SK-N-SH treated with all-trans-retinoic acid at 6 μM for 48 hours (cell line): ENCODE measurements around the gene SYT7.

ENCODE experiments used
- ATAC-seq: fragments of 200-7000 bp; cut with Tn5 transposase; 3 replicates; pipeline ENCODE4 v1.9.1; 2020; ENCODE audit warnings: mild to moderate bottlenecking, moderate library complexity
- CSDC2 ChIP-seq: fragments of 250-450 bp; sonication (Bioruptor Pico); IDR thresholded peaks from 2 replicates; pipeline ENCODE4 v1.5.0; 2020; ENCODE audit warnings: mild to moderate bottlenecking, moderate library complexity
- ESRRG ChIP-seq: fragments of 250-450 bp; sonication (Bioruptor Pico); IDR thresholded peaks from 2 replicates; pipeline ENCODE4 v1.6.1; 2021; ENCODE audit warnings: mild to moderate bottlenecking
- ISL1 ChIP-seq: fragments of 250-450 bp; sonication (Bioruptor Pico); IDR thresholded peaks from 2 replicates; pipeline ENCODE4 v2.1.2; 2022; ENCODE audit warnings: mild to moderate bottlenecking, moderate library complexity
- PATZ1 ChIP-seq: fragments of 250-450 bp; sonication (Bioruptor Pico); IDR thresholded peaks from 2 replicates; pipeline ENCODE4 v1.8.0; 2020; ENCODE audit warnings: mild to moderate bottlenecking, moderate library complexity, borderline replicate concordance
- SNAI2 ChIP-seq: fragments of 250-450 bp; sonication (Bioruptor Pico); IDR thresholded peaks from 2 replicates; pipeline ENCODE4 v1.5.0; 2020; ENCODE audit warnings: mild to moderate bottlenecking, moderate library complexity
- TCF4 ChIP-seq: fragments of 250-450 bp; sonication (Bioruptor Pico); IDR thresholded peaks from 2 replicates; pipeline ENCODE4 v1.8.0; 2021; ENCODE audit warnings: mild to moderate bottlenecking, moderate library complexity, borderline replicate concordance
- TOX ChIP-seq: fragments of 250-450 bp; sonication (Bioruptor Pico); IDR thresholded peaks from 2 replicates; pipeline ENCODE4 v1.8.0; 2021; ENCODE audit warnings: mild to moderate bottlenecking, moderate library complexity, borderline replicate concordance
- ZC3H10 ChIP-seq: fragments of 250-450 bp; sonication (Bioruptor Pico); IDR thresholded peaks from 2 replicates; pipeline ENCODE4 v1.5.1; 2021; ENCODE audit warnings: mild to moderate bottlenecking, moderate library complexity
- ZFP3 ChIP-seq: fragments of 250-450 bp; sonication (Bioruptor Pico); IDR thresholded peaks from 2 replicates; pipeline ENCODE4 v1.5.0; 2020; ENCODE audit warnings: mild to moderate bottlenecking, moderate library complexity
- ZFP30 ChIP-seq: fragments of 450-650 bp; formaldehyde crosslinking; IDR thresholded peaks from 2 replicates; pipeline ENCODE4 v1.5.0; 2022; ENCODE audit warnings: mild to moderate bottlenecking, moderate library complexity
- ZNF70 ChIP-seq: fragments of 450-650 bp; formaldehyde crosslinking; IDR thresholded peaks from 2 replicates; pipeline ENCODE4 v1.5.0; 2020; ENCODE audit warnings: mild to moderate bottlenecking, moderate library complexity
- ZNF8 ChIP-seq: fragments of 450-650 bp; formaldehyde crosslinking; IDR thresholded peaks from 2 replicates; pipeline ENCODE4 v1.5.0; 2020; ENCODE audit warnings: mild to moderate bottlenecking, moderate library complexity
- TF ChIP-seq, protein P1 (sequence below): fragments of 250-450 bp; sonication (Bioruptor Pico); IDR thresholded peaks from 2 replicates; pipeline ENCODE4 v1.5.0; 2020; ENCODE audit warnings: mild to moderate bottlenecking, moderate library complexity
- TF ChIP-seq, protein P2 (sequence below): fragments of 250-450 bp; sonication (Bioruptor Pico); IDR thresholded peaks from 2 replicates; pipeline ENCODE4 v1.8.0; 2021; ENCODE audit warnings: low read depth, mild to moderate bottlenecking, moderate library complexity, borderline replicate concordance
- TF ChIP-seq, protein P3 (sequence below): fragments of 250-450 bp; sonication (Bioruptor Pico); IDR thresholded peaks from 2 replicates; pipeline ENCODE4 v1.5.1; 2021; ENCODE audit warnings: mild to moderate bottlenecking, moderate library complexity

The SYT7 gene

GRCh38 chr11:61533039-61533375, 47.9 kb downstream of the SYT7 start:
- TF ChIP-seq, protein P1, sequence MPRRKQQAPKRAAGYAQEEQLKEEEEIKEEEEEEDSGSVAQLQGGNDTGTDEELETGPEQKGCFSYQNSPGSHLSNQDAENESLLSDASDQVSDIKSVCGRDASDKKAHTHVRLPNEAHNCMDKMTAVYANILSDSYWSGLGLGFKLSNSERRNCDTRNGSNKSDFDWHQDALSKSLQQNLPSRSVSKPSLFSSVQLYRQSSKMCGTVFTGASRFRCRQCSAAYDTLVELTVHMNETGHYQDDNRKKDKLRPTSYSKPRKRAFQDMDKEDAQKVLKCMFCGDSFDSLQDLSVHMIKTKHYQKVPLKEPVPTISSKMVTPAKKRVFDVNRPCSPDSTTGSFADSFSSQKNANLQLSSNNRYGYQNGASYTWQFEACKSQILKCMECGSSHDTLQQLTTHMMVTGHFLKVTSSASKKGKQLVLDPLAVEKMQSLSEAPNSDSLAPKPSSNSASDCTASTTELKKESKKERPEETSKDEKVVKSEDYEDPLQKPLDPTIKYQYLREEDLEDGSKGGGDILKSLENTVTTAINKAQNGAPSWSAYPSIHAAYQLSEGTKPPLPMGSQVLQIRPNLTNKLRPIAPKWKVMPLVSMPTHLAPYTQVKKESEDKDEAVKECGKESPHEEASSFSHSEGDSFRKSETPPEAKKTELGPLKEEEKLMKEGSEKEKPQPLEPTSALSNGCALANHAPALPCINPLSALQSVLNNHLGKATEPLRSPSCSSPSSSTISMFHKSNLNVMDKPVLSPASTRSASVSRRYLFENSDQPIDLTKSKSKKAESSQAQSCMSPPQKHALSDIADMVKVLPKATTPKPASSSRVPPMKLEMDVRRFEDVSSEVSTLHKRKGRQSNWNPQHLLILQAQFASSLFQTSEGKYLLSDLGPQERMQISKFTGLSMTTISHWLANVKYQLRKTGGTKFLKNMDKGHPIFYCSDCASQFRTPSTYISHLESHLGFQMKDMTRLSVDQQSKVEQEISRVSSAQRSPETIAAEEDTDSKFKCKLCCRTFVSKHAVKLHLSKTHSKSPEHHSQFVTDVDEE (CRISPR knock-in tag) = no peak
- TF ChIP-seq, protein P2, sequence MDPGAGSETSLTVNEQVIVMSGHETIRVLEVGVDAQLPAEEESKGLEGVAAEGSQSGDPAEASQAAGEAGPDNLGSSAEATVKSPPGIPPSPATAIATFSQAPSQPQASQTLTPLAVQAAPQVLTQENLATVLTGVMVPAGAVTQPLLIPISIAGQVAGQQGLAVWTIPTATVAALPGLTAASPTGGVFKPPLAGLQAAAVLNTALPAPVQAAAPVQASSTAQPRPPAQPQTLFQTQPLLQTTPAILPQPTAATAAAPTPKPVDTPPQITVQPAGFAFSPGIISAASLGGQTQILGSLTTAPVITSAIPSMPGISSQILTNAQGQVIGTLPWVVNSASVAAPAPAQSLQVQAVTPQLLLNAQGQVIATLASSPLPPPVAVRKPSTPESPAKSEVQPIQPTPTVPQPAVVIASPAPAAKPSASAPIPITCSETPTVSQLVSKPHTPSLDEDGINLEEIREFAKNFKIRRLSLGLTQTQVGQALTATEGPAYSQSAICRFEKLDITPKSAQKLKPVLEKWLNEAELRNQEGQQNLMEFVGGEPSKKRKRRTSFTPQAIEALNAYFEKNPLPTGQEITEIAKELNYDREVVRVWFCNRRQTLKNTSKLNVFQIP = no peak

DNA sequence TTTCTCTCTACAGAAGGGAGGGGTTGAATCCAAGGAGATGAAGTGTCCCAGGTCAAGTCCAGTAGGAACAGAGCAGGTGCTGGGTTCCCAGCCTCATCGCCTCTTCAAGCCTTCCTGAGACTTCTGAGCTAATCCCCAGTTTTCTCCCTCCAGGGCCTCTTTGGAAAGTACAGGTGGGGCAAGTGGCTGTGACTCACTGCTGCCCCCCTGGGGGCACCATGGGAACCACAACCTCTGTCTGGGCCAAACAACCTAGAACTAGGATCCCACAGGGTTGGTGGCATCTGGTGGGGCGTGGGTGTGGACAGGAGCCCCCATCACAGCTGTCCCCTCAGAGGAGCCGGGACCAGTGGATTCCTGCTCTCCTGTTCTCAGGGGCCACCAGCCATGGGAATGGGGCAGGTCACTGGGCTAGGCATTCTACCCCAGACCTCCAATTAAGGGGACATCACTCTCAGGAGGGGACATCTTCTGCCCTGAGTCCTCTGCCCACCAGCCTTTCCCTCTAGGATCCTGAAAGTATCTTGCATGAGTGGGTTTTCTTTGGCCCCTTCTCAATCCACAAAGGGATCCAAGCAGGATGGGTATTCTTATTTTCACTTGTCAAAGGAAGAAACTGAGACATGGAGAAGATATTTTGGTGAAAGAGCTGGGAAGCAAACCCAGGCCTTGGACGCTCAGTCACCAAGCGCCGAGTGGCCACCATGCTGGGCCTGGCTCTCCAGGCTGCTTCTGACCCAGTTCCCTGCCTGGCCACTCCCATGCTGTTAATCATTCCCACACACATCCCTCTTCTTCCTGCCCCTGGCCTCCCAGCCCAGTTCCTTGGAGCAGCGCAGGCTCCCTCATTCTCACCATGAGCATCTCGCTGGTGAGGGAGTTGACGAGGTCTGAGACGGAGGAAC, 48.5 kb downstream of the SYT7 start:
- TF ChIP-seq, protein P2 = no peak
- TF ChIP-seq ESRRG (CRISPR knock-in tag) (no peak), TOX (CRISPR knock-in tag) (no peak), SNAI2 (CRISPR knock-in tag) (no peak), ZNF8 (no peak), TCF4 (CRISPR knock-in tag) (no peak), ISL1 (no peak), CSDC2 (CRISPR knock-in tag) (no peak), ZNF70 (CRISPR knock-in tag) (no peak), ZFP3 (CRISPR knock-in tag) (no peak), ZC3H10 (CRISPR knock-in tag) (no peak), PATZ1 (no peak)
- TF ChIP-seq, protein P3, sequence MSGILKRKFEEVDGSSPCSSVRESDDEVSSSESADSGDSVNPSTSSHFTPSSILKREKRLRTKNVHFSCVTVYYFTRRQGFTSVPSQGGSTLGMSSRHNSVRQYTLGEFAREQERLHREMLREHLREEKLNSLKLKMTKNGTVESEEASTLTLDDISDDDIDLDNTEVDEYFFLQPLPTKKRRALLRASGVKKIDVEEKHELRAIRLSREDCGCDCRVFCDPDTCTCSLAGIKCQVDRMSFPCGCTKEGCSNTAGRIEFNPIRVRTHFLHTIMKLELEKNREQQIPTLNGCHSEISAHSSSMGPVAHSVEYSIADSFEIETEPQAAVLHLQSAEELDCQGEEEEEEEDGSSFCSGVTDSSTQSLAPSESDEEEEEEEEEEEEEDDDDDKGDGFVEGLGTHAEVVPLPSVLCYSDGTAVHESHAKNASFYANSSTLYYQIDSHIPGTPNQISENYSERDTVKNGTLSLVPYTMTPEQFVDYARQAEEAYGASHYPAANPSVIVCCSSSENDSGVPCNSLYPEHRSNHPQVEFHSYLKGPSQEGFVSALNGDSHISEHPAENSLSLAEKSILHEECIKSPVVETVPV = no peak
- ATAC-seq = peak; percentile 69

More at GRCh38 chr11:61533039-61533375, 47.9 kb downstream of the SYT7 start:
- ATAC-seq = no peak

GRCh38 chr11:61531044-61531443, 49.8 kb downstream of the SYT7 start:
- TF ChIP-seq, protein P1 (CRISPR knock-in tag) = peak; percentile 60; the same call in 1 of the 2 replicates
- TF ChIP-seq ZNF70 (CRISPR knock-in tag) (peak; percentile 50; the same call in 1 of the 2 replicates), PATZ1 (no peak), TCF4 (CRISPR knock-in tag) (peak; percentile 87; the same call in 1 of the 2 replicates), ZFP30 (CRISPR knock-in tag) (no peak)
- TF ChIP-seq, protein P2 = no peak
- peak; percentile 40; the same call in 2 of the 3 replicates for ATAC-seq
